Measurements from ENCODE around the gene MSX1. TPM values are rescaled to one million over a fixed set of nuclear protein-coding genes. Genes with fewer than 3 reads are reported as not detected.
A peak's percentile ranks its signal among the peaks of the same experiment; 100 is the strongest.

The MSX1 gene
- polyA plus RNA-seq, 1 donor (not counting 4 experiments of a cell fraction or from before 2014, with no cell fraction given) = not detected

DNA sequence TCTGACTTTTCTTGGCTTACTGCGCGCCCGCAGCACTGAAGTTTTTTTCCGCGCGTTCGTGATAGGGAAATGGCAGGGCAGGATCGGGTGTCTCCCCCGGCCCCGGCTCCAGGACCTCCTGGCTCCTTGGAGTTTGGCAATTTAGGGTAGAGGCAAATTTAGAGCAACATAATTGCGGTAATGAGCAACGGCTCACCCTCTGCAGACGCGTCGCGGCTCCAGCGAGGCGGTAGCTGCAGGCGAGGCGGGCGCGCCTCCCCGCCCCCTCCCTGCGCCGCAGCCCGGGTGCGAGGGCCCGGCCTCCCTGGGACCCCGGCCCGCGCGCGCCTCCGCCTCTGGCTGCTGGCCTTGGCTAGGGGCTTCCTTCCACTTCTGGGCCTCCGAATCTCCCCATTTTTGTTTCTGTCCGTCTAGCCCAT is 6.2 kb downstream of the MSX1 start:
- Histone ChIP-seq H3K27me3 (ENCODE audit: control insufficient read depth, extremely low read depth, insufficient read depth, low read length) (peaks cover 99% of the 10 kb centered on the region), H4K20me1 (ENCODE audit: control insufficient read depth, extremely low read depth, insufficient read depth, low read length) (peaks cover 10% of the 10 kb centered on the region), H3K4me3 (ENCODE audit: control insufficient read depth in 2 of 3, extremely low read depth in 1 of 3, insufficient read depth in 2 of 3, low read depth in 1 of 3, low read length in 3 of 3) (no peak overlapping the region), H3K9me1 (ENCODE audit: control insufficient read depth, extremely low read depth, insufficient read depth, low read length) (no peaks in the 10 kb centered on the region), H3K4me1 (ENCODE audit: control insufficient read depth, extremely low read depth, insufficient read depth, low read length) (no peaks in the 10 kb centered on the region), H3K9ac (ENCODE audit: control insufficient read depth, extremely low read depth, insufficient read depth, low read length) (no peak overlapping the region), H3K9me3 (ENCODE audit: control insufficient read depth, low read depth, low read length) (no peaks in the 10 kb centered on the region), H3K79me2 (ENCODE audit: control insufficient read depth, insufficient read depth, low read length) (no peaks in the 10 kb centered on the region), H2AFZ (ENCODE audit: control insufficient read depth, low read length) (no peak overlapping the region), H3K27ac (ENCODE audit: control insufficient read depth, insufficient read depth, low read length) (no peak overlapping the region), H3K4me2 (ENCODE audit: control insufficient read depth, extremely low read depth, insufficient read depth, low read depth, low read length) (peak overlapping the region; percentile 48), H3K36me3 (ENCODE audit: control insufficient read depth in 2 of 2, extremely low read depth in 1 of 2, insufficient read depth in 2 of 2, low read length in 2 of 2) (no peaks in the 10 kb centered on the region)
- dilution Hi-C loops (cut with MboI; ENCODE audit: extremely low pct_ligation_motif_present, low sequenced_read_pairs) = no loop called here
- TF ChIP-seq CTCF (optimal IDR thresholded peaks at IDR 0.05 in 1 of 3, IDR thresholded peaks at IDR 0.05 in 1 of 3, conservative IDR thresholded peaks at IDR 0.05 in 1 of 3; ENCODE audit: extremely low read depth in 1 of 3, insufficient read depth in 2 of 3, low read length in 3 of 3) (no peak), EZH2 (IDR thresholded peaks at IDR 0.05; ENCODE audit: low read length) (peak; percentile 23)
- DNase-seq (ENCODE audit: low read depth, low spot score) (no peak), FAIRE-seq (no peak)

- no peaks in the 10 kb centered on the region for H3K4me1 ChIP-seq (ENCODE audit: control insufficient read depth, extremely low read depth, insufficient read depth, low read length)
- DNase-seq (ENCODE audit: low read depth, low spot score) (no peak), FAIRE-seq (no peak)
- peak; percentile 90 for TF ChIP-seq EZH2 (IDR thresholded peaks at IDR 0.05; ENCODE audit: low read length)
- no peak for TF ChIP-seq CTCF (optimal IDR thresholded peaks at IDR 0.05 in 1 of 3, IDR thresholded peaks at IDR 0.05 in 1 of 3, conservative IDR thresholded peaks at IDR 0.05 in 1 of 3; ENCODE audit: extremely low read depth in 1 of 3, insufficient read depth in 2 of 3, low read length in 3 of 3)
- no peaks in the 10 kb centered on the region for H3K36me3 ChIP-seq (ENCODE audit: control insufficient read depth in 2 of 2, extremely low read depth in 1 of 2, insufficient read depth in 2 of 2, low read length in 2 of 2)
- H4K20me1 ChIP-seq (ENCODE audit: control insufficient read depth, extremely low read depth, insufficient read depth, low read length) = peaks cover 9% of the 10 kb centered on the region
- dilution Hi-C loops (cut with MboI; ENCODE audit: extremely low pct_ligation_motif_present, low sequenced_read_pairs) = no loop called here
- H3K9ac ChIP-seq (ENCODE audit: control insufficient read depth, extremely low read depth, insufficient read depth, low read length) = no peak overlapping the region
- H3K4me2 ChIP-seq (ENCODE audit: control insufficient read depth, extremely low read depth, insufficient read depth, low read depth, low read length) = peak overlapping the region; percentile 48
- no peaks in the 10 kb centered on the region for H3K9me1 ChIP-seq (ENCODE audit: control insufficient read depth, extremely low read depth, insufficient read depth, low read length)
- H3K79me2 ChIP-seq (ENCODE audit: control insufficient read depth, insufficient read depth, low read length) = no peaks in the 10 kb centered on the region
- H3K27ac ChIP-seq (ENCODE audit: control insufficient read depth, insufficient read depth, low read length) = no peak overlapping the region
- peaks cover 99% of the 10 kb centered on the region for H3K27me3 ChIP-seq (ENCODE audit: control insufficient read depth, extremely low read depth, insufficient read depth, low read length)
- H2AFZ ChIP-seq (ENCODE audit: control insufficient read depth, low read length) = no peak overlapping the region
- H3K9me3 ChIP-seq (ENCODE audit: control insufficient read depth, low read depth, low read length) = no peaks in the 10 kb centered on the region
- peak overlapping the region in 1 of 3 experiments; percentile 15 for H3K4me3 ChIP-seq (ENCODE audit: control insufficient read depth in 2 of 3, extremely low read depth in 1 of 3, insufficient read depth in 2 of 3, low read depth in 1 of 3, low read length in 3 of 3)
These were observed 6.8 kb downstream of the MSX1 start for GRCh38 chr4:4866124-4866865.
